Spleen (tissue), 11 donors: ENCODE measurements around the gene SEC11A. TPM values are rescaled to one million over a fixed set of nuclear protein-coding genes. Genes with fewer than 3 reads are reported as not detected.

Source experiments
- DNase-seq: peaks from one replicate; pipeline ENCODE4 v3.0.0-alpha.2; 2020
- H3K27ac ChIP-seq, 8 donors: fragments of 200-600 bp; sonication (generic) in 7 of 8; 1 replicate in 4 of 8; 2 replicates in 4 of 8; pipeline versions ENCODE4 v1.5.0 to v1.8.0; 2016 to 2021; ENCODE audit warnings: inconsistent platforms in 4 of 8, mild to moderate bottlenecking in 4 of 8, moderate library complexity in 1 of 8
- H3K27me3 ChIP-seq, 7 donors: fragments of 200-600 bp; sonication (generic) in 6 of 7; replicated peaks in 1 of 7; 1 replicate in 4 of 7; 2 replicates in 3 of 7; pipeline versions ENCODE4 v1.5.0 to v1.8.0; 2016 to 2021; ENCODE audit warnings: inconsistent platforms in 3 of 7, mild to moderate bottlenecking in 1 of 7
- H3K36me3 ChIP-seq, 6 donors: fragments of 200-600 bp; sonication (generic) in 5 of 6; 1 replicate in 4 of 6; 2 replicates in 2 of 6; pipeline versions ENCODE4 v1.5.0 to v1.8.0; 2016 to 2021; ENCODE audit warnings: inconsistent platforms in 2 of 6
- H3K4me1 ChIP-seq, 6 donors: fragments of 200-600 bp; sonication (generic) in 5 of 6; 1 replicate in 3 of 6; 2 replicates in 3 of 6; pipeline versions ENCODE4 v1.5.0 to v1.8.0; 2016 to 2021; ENCODE audit warnings: inconsistent platforms in 3 of 6
- H3K4me3 ChIP-seq, 8 donors: fragments of 200-600 bp; sonication (generic) in 7 of 8; 1 replicate in 4 of 8; 2 replicates in 4 of 8; pipeline versions ENCODE4 v1.5.0 to v1.8.0; 2016 to 2021; ENCODE audit warnings: inconsistent platforms in 4 of 8, mild to moderate bottlenecking in 4 of 8, moderate library complexity in 2 of 8
- H3K9me3 ChIP-seq, 8 donors: fragments of 200-600 bp; sonication (generic) in 7 of 8; 1 replicate in 4 of 8; 2 replicates in 4 of 8; pipeline versions ENCODE4 v1.5.0 to v1.8.0; 2016 to 2021; ENCODE audit warnings: inconsistent platforms in 4 of 8
- CTCF ChIP-seq, 11 experiments: fragments of 200-600 bp in 7 of 11; fragments of 450-650 bp in 4 of 11; sonication (generic) in 4 of 11; IDR thresholded peaks in 8 of 11; conservative IDR thresholded peaks in 3 of 11; 1 replicate in 7 of 11; 2 replicates in 4 of 11; pipeline versions ENCODE4 v1.4.0 to v1.8.0; 2016 to 2021; ENCODE audit warnings: antibody characterized with exemption in 11 of 11, inconsistent platforms in 4 of 11, mild to moderate bottlenecking in 1 of 11
- POLR2A ChIP-seq, 3 donors: fragments of 450-650 bp; IDR thresholded peaks; one replicate each; pipeline ENCODE4 v1.5.1; 2017; ENCODE audit warnings: antibody characterized with exemption in 3 of 3, mild to moderate bottlenecking in 1 of 3
- POLR2AphosphoS5 ChIP-seq, 3 donors: sonication (generic); formaldehyde crosslinking; IDR thresholded peaks; one replicate each; pipeline ENCODE4 v1.5.1; 2017; ENCODE audit warnings: antibody characterized with exemption in 3 of 3
- WGBS, 5 donors: extraction: QIAGEN DNeasy Blood & Tissue Kit in 3 of 5; methylation state at CpG; one replicate each; pipeline versions ENCODE4 v1.1.5 to v1.1.7; 2013 to 2018; 5-methylcytosine and 5-hydroxymethylcytosine counted together
- intact Hi-C: fragments of 100-400 bp; cut with DNase I; formaldehyde crosslinking; loops from one replicate; pipeline ENCODE4 v1.15.0; 2023; ENCODE audit warnings: low total_unique reads
- polyA plus RNA-seq, 3 donors: library from polyadenylated mRNA; stranded (reverse); fragments of 200-250 nt; gene quantifications; one replicate each; pipeline ENCODE4 v1.2.1, GENCODE V29; 2013
- total RNA-seq, 7 donors: library from RNA; depleted of rRNA in 3 of 7; stranded (reverse); fragments of >200 nt in 3 of 7; fragmentation: NEBNext Ultra II Directional in 4 of 7; extraction: Animal tissue kit (Norgen Biotek cat#: 25700) in 4 of 7; gene quantifications; one replicate each; pipeline versions ENCODE4 v1.1.0 to v1.2.1, GENCODE V29; 2016 to 2021
- donor health status: healthy with polysubstance abuse.
- donor health status: DM: no; HTN: no; CAD: no; lungs with moderate emphysema.
- donor health status: DM: no; HTN: no; CAD: no.
- donor health status: Bipolar disorder and iron deficiency.
- donor health status: healthy.
- donor health status: DM: no; HTN: no; CAD: no.
- donor health status: DM: yes; HTN: yes; CAD: no.

The SEC11A gene
- total and polyA plus RNA-seq, 10 donors = 86.5 to 139 (median 98.9) TPM

GRCh38 chr15:84661001-84661400 lies 54.9 kb downstream of the SEC11A start:
- no peak for DNase-seq
- intact Hi-C loops = no loop called here
- Histone ChIP-seq H3K9me3 (no peaks in the 10 kb centered on the region), H3K4me1 (peaks cover 4 to 37% (median 23%) of the 10 kb centered on the region in 6 donors), H3K36me3 (peaks cover 0 to 31% (median 6%) of the 10 kb centered on the region in 6 donors), H3K27me3 (no peaks in the 10 kb centered on the region), H3K27ac (no peak overlapping the region), H3K4me3 (no peak overlapping the region)
- WGBS, 5 donors = 89 to 97% (median 96%) methylated on average over 10 of the region's 10 CpGs
- no peak for TF ChIP-seq POLR2AphosphoS5 (IDR thresholded peaks at IDR 0.05)
- no peak for TF ChIP-seq POLR2A (IDR thresholded peaks at IDR 0.05)
- TF ChIP-seq CTCF (IDR thresholded peaks at IDR 0.05 in 8 of 11, conservative IDR thresholded peaks at IDR 0.05 in 3 of 11) = no peak

GRCh38 chr15:84659904-84660781 lies 55.8 kb downstream of the SEC11A start:
- Histone ChIP-seq H3K9me3 (no peaks in the 10 kb centered on the region), H3K4me1 (peaks cover 4 to 45% (median 27%) of the 10 kb centered on the region in 6 donors), H3K27me3 (no peaks in the 10 kb centered on the region), H3K4me3 (no peak overlapping the region), H3K36me3 (peaks cover 0 to 22% (median 3%) of the 10 kb centered on the region in 6 donors), H3K27ac (no peak overlapping the region)
- DNase-seq = no peak
- 81 to 87% (median 83%) methylated on average over 4 of the region's 4 CpGs for WGBS, 5 donors
- TF ChIP-seq POLR2A (IDR thresholded peaks at IDR 0.05) (no peak), POLR2AphosphoS5 (IDR thresholded peaks at IDR 0.05) (no peak), CTCF (IDR thresholded peaks at IDR 0.05 in 8 of 11, conservative IDR thresholded peaks at IDR 0.05 in 3 of 11) (no peak)
- intact Hi-C loops = loop anchor here (10.0 kb wide), 1 partner anchor 65 kb away; no protein-coding TSS in a partner anchor

GRCh38 chr15:84658788-84659411 lies 57.0 kb downstream of the SEC11A start:
- no peaks in the 10 kb centered on the region for H3K9me3 ChIP-seq
- no peaks in the 10 kb centered on the region for H3K27me3 ChIP-seq
- H3K4me3 ChIP-seq = peak overlapping the region in 7 of 8 donors; percentile 47 to 79 (median 52)
- 38 to 58% (median 49%) methylated on average over 7 of the region's 7 CpGs for WGBS, 5 donors
- no peak for DNase-seq
- TF ChIP-seq POLR2A (IDR thresholded peaks at IDR 0.05) = no peak
- no peak for TF ChIP-seq CTCF (IDR thresholded peaks at IDR 0.05 in 8 of 11, conservative IDR thresholded peaks at IDR 0.05 in 3 of 11)
- TF ChIP-seq POLR2AphosphoS5 (IDR thresholded peaks at IDR 0.05) = no peak
- peaks cover 4 to 53% (median 35%) of the 10 kb centered on the region in 6 donors for H3K4me1 ChIP-seq
- H3K27ac ChIP-seq = peak overlapping the region; percentile 70 to 86 (median 80)
- H3K36me3 ChIP-seq = peaks cover 0 to 10% (median 0%) of the 10 kb centered on the region in 6 donors
- intact Hi-C loops = loop anchor here (10.0 kb wide), 1 partner anchor 64 kb away; no protein-coding TSS in a partner anchor
